Measurements from ENCODE around the gene KRTAP16-1.
A peak's percentile ranks its signal among the peaks of the same experiment; 100 is the strongest.
"Not testable (repeated sequence)": the region's sequence is repeated elsewhere in the genome, so short reads cannot be mapped to it uniquely, and the experiment has no call there.

KRTAP16-1 gene

GRCh38 chr17:41284043-41284442, 25.1 kb downstream of the KRTAP16-1 start:
- no peak overlapping the region for H3K4me2 ChIP-seq (ENCODE audit: low read length)
- no peaks in the 10 kb centered on the region for H3K79me2 ChIP-seq (ENCODE audit: low read length)
- no peak overlapping the region for H2AFZ ChIP-seq (ENCODE audit: low read depth, low read length)
- H3K9ac ChIP-seq (ENCODE audit: low read length) = no peak overlapping the region
- H3K9me3 ChIP-seq (ENCODE audit: insufficient read depth, low read length) = no peaks in the 10 kb centered on the region
- no peak overlapping the region for H3K27ac ChIP-seq (ENCODE audit: low read length)
- H3K36me3 ChIP-seq (replicated peaks; ENCODE audit: low read depth, low read length) = no peaks in the 10 kb centered on the region
- H3K4me1 ChIP-seq (ENCODE audit: low read length) = no peaks in the 10 kb centered on the region
- no peaks in the 10 kb centered on the region for H4K20me1 ChIP-seq (ENCODE audit: insufficient read depth, low read length)
- peaks cover 45% of the 10 kb centered on the region for H3K27me3 ChIP-seq (ENCODE audit: low read depth, low read length)
- H3K4me3 ChIP-seq (ENCODE audit: low read length) = no peak overlapping the region
- no peak for TF ChIP-seq EZH2phosphoT487 (IDR thresholded peaks at IDR 0.05; ENCODE audit: low read depth)
- TF ChIP-seq CTCF (IDR thresholded peaks at IDR 0.05; ENCODE audit: low read depth, low read length) = no peak

- Histone ChIP-seq H3K9ac (ENCODE audit: low read length) (no peak overlapping the region), H3K4me2 (ENCODE audit: low read length) (no peak overlapping the region), H3K9me3 (ENCODE audit: insufficient read depth, low read length) (no peaks in the 10 kb centered on the region), H3K27ac (ENCODE audit: low read length) (no peak overlapping the region), H2AFZ (ENCODE audit: low read depth, low read length) (no peak overlapping the region), H3K4me3 (ENCODE audit: low read length) (no peak overlapping the region), H4K20me1 (ENCODE audit: insufficient read depth, low read length) (no peaks in the 10 kb centered on the region), H3K79me2 (ENCODE audit: low read length) (no peaks in the 10 kb centered on the region), H3K36me3 (replicated peaks; ENCODE audit: low read depth, low read length) (no peaks in the 10 kb centered on the region), H3K27me3 (ENCODE audit: low read depth, low read length) (peaks cover 29% of the 10 kb centered on the region), H3K4me1 (ENCODE audit: low read length) (no peaks in the 10 kb centered on the region)
- TF ChIP-seq EZH2phosphoT487 (IDR thresholded peaks at IDR 0.05; ENCODE audit: low read depth) = no peak
- TF ChIP-seq CTCF (IDR thresholded peaks at IDR 0.05; ENCODE audit: low read depth, low read length) = no peak
Measured at GRCh38 chr17:41278176-41278955, 30.7 kb downstream of the KRTAP16-1 start.

GRCh38 chr17:41275648-41276190, 33.4 kb downstream of the KRTAP16-1 start, which contains the start of gene KRTAP9-7:
Gene KRTAP9-7, plus strand, starts transcription at chr17:41275698. Its CDS starts 0 bp downstream, at chr17:41275698.
- H3K27ac ChIP-seq (ENCODE audit: low read length); H3K4me3 ChIP-seq (ENCODE audit: low read length); H3K9ac ChIP-seq (ENCODE audit: low read length); H3K9me3 ChIP-seq (ENCODE audit: insufficient read depth, low read length); H4K20me1 ChIP-seq (ENCODE audit: insufficient read depth, low read length); H3K4me2 ChIP-seq (ENCODE audit: low read length); H2AFZ ChIP-seq (ENCODE audit: low read depth, low read length); H3K4me1 ChIP-seq (ENCODE audit: low read length); H3K36me3 ChIP-seq (replicated peaks; ENCODE audit: low read depth, low read length); H3K79me2 ChIP-seq (ENCODE audit: low read length): not testable (repeated sequence)
- peaks cover 17% of the 10 kb centered on the region for H3K27me3 ChIP-seq (ENCODE audit: low read depth, low read length)

GRCh38 chr17:41271858-41272257, 37.3 kb downstream of the KRTAP16-1 start:
- H3K27me3 ChIP-seq (ENCODE audit: low read depth, low read length) = peaks cover 9% of the 10 kb centered on the region
- no peaks in the 10 kb centered on the region for H3K9me3 ChIP-seq (ENCODE audit: insufficient read depth, low read length)
- TF ChIP-seq CTCF (IDR thresholded peaks at IDR 0.05; ENCODE audit: low read depth, low read length) = no peak
- TF ChIP-seq EZH2phosphoT487 (IDR thresholded peaks at IDR 0.05; ENCODE audit: low read depth) = no peak
- no peak overlapping the region for H3K9ac ChIP-seq (ENCODE audit: low read length)
- H3K4me3 ChIP-seq (ENCODE audit: low read length) = no peak overlapping the region
- H3K4me1 ChIP-seq (ENCODE audit: low read length) = peaks cover 7% of the 10 kb centered on the region
- H3K4me2 ChIP-seq (ENCODE audit: low read length) = peak overlapping the region; percentile 9; the same call in 1 of the 2 replicates
- no peak overlapping the region for H3K27ac ChIP-seq (ENCODE audit: low read length)
- no peaks in the 10 kb centered on the region for H3K36me3 ChIP-seq (replicated peaks; ENCODE audit: low read depth, low read length)
- H3K79me2 ChIP-seq (ENCODE audit: low read length) = no peaks in the 10 kb centered on the region
- H4K20me1 ChIP-seq (ENCODE audit: insufficient read depth, low read length) = no peaks in the 10 kb centered on the region
- no peak overlapping the region for H2AFZ ChIP-seq (ENCODE audit: low read depth, low read length)

GRCh38 chr17:41271323-41271722, 37.8 kb downstream of the KRTAP16-1 start:
- H3K36me3 ChIP-seq (replicated peaks; ENCODE audit: low read depth, low read length); H3K9me3 ChIP-seq (ENCODE audit: insufficient read depth, low read length); H3K4me3 ChIP-seq (ENCODE audit: low read length); H2AFZ ChIP-seq (ENCODE audit: low read depth, low read length); H3K9ac ChIP-seq (ENCODE audit: low read length); H4K20me1 ChIP-seq (ENCODE audit: insufficient read depth, low read length); H3K27ac ChIP-seq (ENCODE audit: low read length); H3K79me2 ChIP-seq (ENCODE audit: low read length); H3K27me3 ChIP-seq (ENCODE audit: low read depth, low read length); H3K4me2 ChIP-seq (ENCODE audit: low read length); H3K4me1 ChIP-seq (ENCODE audit: low read length): not testable (repeated sequence)
